Spleen (tissue), 7 donors: ENCODE data around the gene EDEM1.

Source experiments
- CTCF ChIP-seq, 11 experiments: fragments of 200-600 bp in 7 of 11; fragments of 450-650 bp in 4 of 11; sonication (generic) in 4 of 11; IDR thresholded peaks in 8 of 11; conservative IDR thresholded peaks in 3 of 11; 1 replicate in 7 of 11; 2 replicates in 4 of 11; pipeline versions ENCODE4 v1.4.0 to v1.8.0; 2016 to 2021; ENCODE audit warnings: antibody characterized with exemption in 11 of 11, inconsistent platforms in 4 of 11, mild to moderate bottlenecking in 1 of 11
- POLR2A ChIP-seq, 3 donors: fragments of 450-650 bp; IDR thresholded peaks; one replicate each; pipeline ENCODE4 v1.5.1; 2017; ENCODE audit warnings: antibody characterized with exemption in 3 of 3, mild to moderate bottlenecking in 1 of 3
- donor health status: DM: no; HTN: no; CAD: no; lungs with moderate emphysema.
- donor health status: DM: no; HTN: no; CAD: no.
- donor health status: DM: no; HTN: no; CAD: no.

GRCh38 chr3:5212628-5213573, 25.4 kb downstream of the EDEM1 start:
- TF ChIP-seq CTCF (IDR thresholded peaks at IDR 0.05 in 8 of 11, conservative IDR thresholded peaks at IDR 0.05 in 3 of 11) (no peak), POLR2A (IDR thresholded peaks at IDR 0.05) (no peak)
